Stimulated activated CD8-positive, alpha-beta memory T cell treated with anti-CD3 and anti-CD28 coated beads, Interleukin-15, amount 100 ng/mL, for 24 hours (primary cell): ENCODE results near the gene VAV2.

Experiments used
- DNase-seq: peaks from one replicate; pipeline ENCODE4 v3.0.0-alpha.2; 2020; ENCODE audit warnings: low read depth

VAV2 gene

GRCh38 chr9:133780962-133781827, 210.9 kb downstream of the VAV2 start:
- DNase-seq, result no peak

GRCh38 chr9:133780404-133780945, 211.6 kb downstream of the VAV2 start:
- no peak for DNase-seq

- no peak for DNase-seq
These were observed 212.4 kb downstream of the VAV2 start for GRCh38 chr9:133779516-133780403.

GRCh38 chr9:133779081-133779480, 213.0 kb downstream of the VAV2 start:
- no peak for DNase-seq

GRCh38 chr9:133778336-133779013, 213.6 kb downstream of the VAV2 start:
- DNase-seq, result no peak

- DNase-seq, result no peak
These were observed 214.3 kb downstream of the VAV2 start for GRCh38 chr9:133777871-133778270.

- DNase-seq, result no peak
These were observed 214.9 kb downstream of the VAV2 start for GRCh38 chr9:133777068-133777791.

- DNase-seq, result no peak
These were observed 215.9 kb downstream of the VAV2 start for GRCh38 chr9:133775951-133776905.

- DNase-seq, result no peak
These were observed 216.8 kb downstream of the VAV2 start for GRCh38 chr9:133775291-133775690.

GRCh38 chr9:133774799-133775198, 217.3 kb downstream of the VAV2 start:
- no peak for DNase-seq

GRCh38 chr9:133773889-133774655, 218.1 kb downstream of the VAV2 start:
- no peak for DNase-seq

- no peak for DNase-seq
These were observed 219.5 kb downstream of the VAV2 start for GRCh38 chr9:133772581-133772980.

GRCh38 chr9:133771486-133772482, 220.3 kb downstream of the VAV2 start:
- no peak for DNase-seq

- DNase-seq, result no peak
These were observed 221.9 kb downstream of the VAV2 start for GRCh38 chr9:133770076-133770777.

- DNase-seq, result no peak
These were observed 222.5 kb downstream of the VAV2 start for GRCh38 chr9:133769511-133770075.

GRCh38 chr9:133768859-133769510, 223.1 kb downstream of the VAV2 start:
- no peak for DNase-seq
